ENCODE results near the gene MYO7B.

DNA sequence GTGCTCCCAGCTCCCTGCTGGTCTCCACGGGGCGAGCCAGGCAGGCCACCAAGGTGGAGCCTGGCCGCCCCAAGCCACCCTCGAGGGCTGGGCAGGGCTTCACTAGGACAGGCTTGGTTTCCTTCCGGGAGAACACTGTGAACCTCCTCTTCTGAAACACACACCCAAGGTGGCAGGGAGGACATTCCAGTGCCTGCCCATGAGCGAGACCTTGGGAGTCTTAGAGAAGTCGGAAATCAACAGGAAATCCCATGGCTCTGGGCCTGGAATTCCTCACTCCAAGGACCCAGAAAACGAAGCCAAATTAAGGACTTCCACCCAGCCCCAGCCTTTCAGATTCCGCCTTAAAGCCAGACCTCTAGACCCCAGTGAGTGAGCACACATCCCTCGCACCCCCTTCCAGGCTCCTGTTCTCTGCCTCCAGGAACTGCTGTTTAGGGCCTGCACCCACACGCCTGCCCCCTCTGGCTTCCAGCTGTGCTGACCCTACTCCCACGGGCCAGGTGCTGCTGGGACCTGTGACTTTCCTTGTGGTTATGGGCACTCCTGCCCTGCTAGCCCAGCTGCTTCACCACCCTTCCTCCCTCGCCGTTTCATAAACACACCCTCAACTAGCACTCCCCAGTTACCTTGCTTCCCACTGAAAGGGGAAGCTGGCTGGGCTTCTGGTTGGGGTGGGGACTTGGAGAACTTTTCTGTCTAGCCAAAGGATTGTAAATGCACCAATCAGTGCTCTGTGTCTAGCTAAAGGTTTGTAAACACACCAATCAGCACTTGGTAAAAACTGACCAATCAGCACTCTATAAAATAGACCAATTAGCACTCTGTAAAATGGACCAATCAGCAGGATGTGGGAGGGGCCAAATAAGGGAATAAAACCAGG lies 124.2 kb downstream of the MYO7B start:
- TF ChIP-seq POLR2AphosphoS5 (IDR thresholded peaks at IDR 0.05; ENCODE audit: borderline replicate concordance, low read depth, low read length) (no peak), EZH2 (IDR thresholded peaks at IDR 0.05) (no peak), FOXP2 (optimal IDR thresholded peaks at IDR 0.05; ENCODE audit: control extremely low read depth, extremely low read length, insufficient read depth) (no peak)

Data from SK-N-MC (cell line).